ENCODE measurements around the gene TEAD1.

DNA sequence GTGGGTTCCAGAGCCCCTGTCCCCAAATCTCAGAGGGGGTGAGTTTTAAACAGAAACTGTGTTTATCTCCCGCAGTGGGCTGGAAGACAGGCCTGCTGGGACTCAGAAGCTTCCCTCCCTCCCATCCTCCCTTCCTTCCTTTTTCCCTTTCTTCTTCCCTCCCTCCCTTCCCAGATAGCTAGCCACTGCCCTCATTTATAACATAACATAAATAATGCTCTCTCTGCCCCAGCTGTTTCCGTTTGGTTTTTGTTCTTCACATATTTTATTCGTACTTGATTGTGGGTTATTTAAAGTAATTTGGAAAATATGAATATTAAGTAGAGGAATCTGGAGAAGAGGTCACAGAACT is 140.9 kb downstream of the TEAD1 start:
- TF ChIP-seq, protein P1, sequence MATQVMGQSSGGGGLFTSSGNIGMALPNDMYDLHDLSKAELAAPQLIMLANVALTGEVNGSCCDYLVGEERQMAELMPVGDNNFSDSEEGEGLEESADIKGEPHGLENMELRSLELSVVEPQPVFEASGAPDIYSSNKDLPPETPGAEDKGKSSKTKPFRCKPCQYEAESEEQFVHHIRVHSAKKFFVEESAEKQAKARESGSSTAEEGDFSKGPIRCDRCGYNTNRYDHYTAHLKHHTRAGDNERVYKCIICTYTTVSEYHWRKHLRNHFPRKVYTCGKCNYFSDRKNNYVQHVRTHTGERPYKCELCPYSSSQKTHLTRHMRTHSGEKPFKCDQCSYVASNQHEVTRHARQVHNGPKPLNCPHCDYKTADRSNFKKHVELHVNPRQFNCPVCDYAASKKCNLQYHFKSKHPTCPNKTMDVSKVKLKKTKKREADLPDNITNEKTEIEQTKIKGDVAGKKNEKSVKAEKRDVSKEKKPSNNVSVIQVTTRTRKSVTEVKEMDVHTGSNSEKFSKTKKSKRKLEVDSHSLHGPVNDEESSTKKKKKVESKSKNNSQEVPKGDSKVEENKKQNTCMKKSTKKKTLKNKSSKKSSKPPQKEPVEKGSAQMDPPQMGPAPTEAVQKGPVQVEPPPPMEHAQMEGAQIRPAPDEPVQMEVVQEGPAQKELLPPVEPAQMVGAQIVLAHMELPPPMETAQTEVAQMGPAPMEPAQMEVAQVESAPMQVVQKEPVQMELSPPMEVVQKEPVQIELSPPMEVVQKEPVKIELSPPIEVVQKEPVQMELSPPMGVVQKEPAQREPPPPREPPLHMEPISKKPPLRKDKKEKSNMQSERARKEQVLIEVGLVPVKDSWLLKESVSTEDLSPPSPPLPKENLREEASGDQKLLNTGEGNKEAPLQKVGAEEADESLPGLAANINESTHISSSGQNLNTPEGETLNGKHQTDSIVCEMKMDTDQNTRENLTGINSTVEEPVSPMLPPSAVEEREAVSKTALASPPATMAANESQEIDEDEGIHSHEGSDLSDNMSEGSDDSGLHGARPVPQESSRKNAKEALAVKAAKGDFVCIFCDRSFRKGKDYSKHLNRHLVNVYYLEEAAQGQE (IDR thresholded peaks at IDR 0.05; ENCODE audit: insufficient read depth in 1 of 2, low read depth in 2 of 2, low read length in 2 of 2), result no peak
- TF ChIP-seq TAF1 (IDR thresholded peaks at IDR 0.05; ENCODE audit: borderline replicate concordance, insufficient read depth, low read length), result no peak
- TF ChIP-seq POLR2AphosphoS5 (IDR thresholded peaks at IDR 0.05; ENCODE audit: low read depth, low read length), result no peak
- no peak for TF ChIP-seq SIN3A (IDR thresholded peaks at IDR 0.05; ENCODE audit: borderline replicate concordance, insufficient read depth, low read length)
